Central memory CD4-positive, alpha-beta T cell (primary cell): ENCODE data around the gene TMEM44.

Experiments
- DNase-seq: peaks from one replicate; pipeline ENCODE4 v3.0.0; 2022
- total RNA-seq, 3 experiments: gene quantifications; one replicate each; lab custom pipeline; 2026; lab: John Stamatoyannopoulos, UW

Gene TMEM44
- total RNA-seq: 0.67 to 2.3 (median 1.8) reads per million in 3 experiments

GRCh38 chr3:194633349-194634004 is at the start of gene TMEM44:
Gene TMEM44, minus strand, starts transcription at chr3:194633419. Its CDS starts 204 bp downstream, at chr3:194633215.
- peak; percentile 39 for DNase-seq

- peak; percentile 66 for DNase-seq
Measured at GRCh38 chr3:194682694-194683310, 49.6 kb upstream of the TMEM44 start.

GRCh38 chr3:194682189-194682693 is 49.0 kb upstream of the TMEM44 start:
- DNase-seq: no peak

GRCh38 chr3:194680888-194681615 is 47.8 kb upstream of the TMEM44 start:
- DNase-seq: no peak

- no peak for DNase-seq
Measured at GRCh38 chr3:194676471-194676870, 43.3 kb upstream of the TMEM44 start.

- no peak for DNase-seq
Measured at GRCh38 chr3:194675680-194676079, 42.5 kb upstream of the TMEM44 start.

GRCh38 chr3:194675081-194675640 is 41.9 kb upstream of the TMEM44 start:
- no peak for DNase-seq

- no peak for DNase-seq
Measured at GRCh38 chr3:194673761-194674160, 40.5 kb upstream of the TMEM44 start.

- no peak for DNase-seq
Measured at GRCh38 chr3:194672876-194673275, 39.7 kb upstream of the TMEM44 start.

GRCh38 chr3:194671900-194672808 is 38.9 kb upstream of the TMEM44 start, which contains the start of gene LSG1:
Gene LSG1, minus strand, starts transcription at chr3:194672191. Its CDS starts 29 bp downstream, at chr3:194672162.
- peak; percentile 86 for DNase-seq

GRCh38 chr3:194671511-194671899 is 38.3 kb upstream of the TMEM44 start:
- peak; percentile 47 for DNase-seq

- no peak for DNase-seq
Measured at GRCh38 chr3:194667363-194667762, 34.1 kb upstream of the TMEM44 start.

GRCh38 chr3:194664857-194665256 is 31.6 kb upstream of the TMEM44 start:
- no peak for DNase-seq

GRCh38 chr3:194661946-194662345 is 28.7 kb upstream of the TMEM44 start:
- no peak for DNase-seq

- no peak for DNase-seq
Measured at GRCh38 chr3:194661374-194661773, 28.2 kb upstream of the TMEM44 start.

GRCh38 chr3:194659778-194660177 is 26.6 kb upstream of the TMEM44 start:
- no peak for DNase-seq

GRCh38 chr3:194658477-194659242 is 25.4 kb upstream of the TMEM44 start:
- no peak for DNase-seq

- DNase-seq: no peak
Measured at GRCh38 chr3:194657439-194657838, 24.2 kb upstream of the TMEM44 start.

GRCh38 chr3:194654443-194654842 is 21.2 kb upstream of the TMEM44 start:
- no peak for DNase-seq

- no peak for DNase-seq
Measured at GRCh38 chr3:194647747-194648146, 14.5 kb upstream of the TMEM44 start.

- DNase-seq: no peak
Measured at GRCh38 chr3:194642769-194643168, 9.6 kb upstream of the TMEM44 start.
